K562 (cell line): Measurements from ENCODE around the gene FOSL1. TPM values are rescaled to one million over a fixed set of nuclear protein-coding genes. Genes with fewer than 3 reads are reported as not detected.

Experiments used
- ATF6 ChIP-seq: sonication (generic); formaldehyde crosslinking; IDR thresholded peaks from 2 replicates; pipeline ENCODE4 v1.4.0; 2020; ENCODE audit warnings: mild to moderate bottlenecking, missing genetic modification reagents
- BDP1 ChIP-seq: IDR thresholded peaks from 3 replicates; pipeline ENCODE4 v1.6.1; 2011; ENCODE audit not compliant: insufficient read length, insufficient read depth
- BMI1 ChIP-seq: fragments of 150-350 bp; IDR thresholded peaks from 2 replicates; pipeline ENCODE4 v1.6.1; 2014; ENCODE audit warnings: low read length
- CAMTA2 ChIP-seq: fragments of 250-450 bp; sonication (Bioruptor Pico); conservative IDR thresholded peaks from 2 replicates; pipeline ENCODE4 v1.5.1; 2022
- FOXJ2 ChIP-seq: fragments of 200-800 bp; sonication (Bioruptor generic); IDR thresholded peaks from 2 replicates; pipeline ENCODE4 v1.6.1; 2016; ENCODE audit warnings: missing genetic modification characterization, missing compliant biosample characterization
- LEF1 ChIP-seq: fragments of 450-650 bp; IDR thresholded peaks from 2 replicates; pipeline ENCODE4 v1.6.1; 2016; ENCODE audit warnings: mild to moderate bottlenecking
- MXI1 ChIP-seq: IDR thresholded peaks from 2 replicates; pipeline ENCODE4 v1.6.1; 2011; ENCODE audit warnings: low read depth, mild to moderate bottlenecking, improper control_type of control experiment, low read length
- NELFE ChIP-seq: IDR thresholded peaks from 2 replicates; pipeline ENCODE4 v1.6.1; 2011; ENCODE audit warnings: mild to moderate bottlenecking; ENCODE audit not compliant: insufficient read depth, insufficient read length
- NFIX ChIP-seq: fragments of 250-450 bp; sonication (Bioruptor Pico); IDR thresholded peaks from 2 replicates; pipeline ENCODE4 v1.4.0; 2020; ENCODE audit warnings: low read depth, mild to moderate bottlenecking, moderate library complexity
- PKNOX1 ChIP-seq: fragments of 450-650 bp; IDR thresholded peaks from 2 replicates; pipeline ENCODE4 v1.6.1; 2016
- PPARD ChIP-seq: fragments of 250-450 bp; sonication (Bioruptor Pico); IDR thresholded peaks from 2 replicates; pipeline ENCODE4 v1.8.0; 2022; ENCODE audit warnings: inconsistent platforms, mild to moderate bottlenecking, moderate library complexity
- PREB ChIP-seq: sonication (generic); formaldehyde crosslinking; IDR thresholded peaks from 2 replicates; pipeline ENCODE4 v1.8.1; 2023; ENCODE audit warnings: mild to moderate bottlenecking, missing genetic modification reagents
- RFX5 ChIP-seq: IDR thresholded peaks from 2 replicates; pipeline ENCODE4 v1.6.1; 2011; ENCODE audit warnings: low read depth, mild to moderate bottlenecking, improper control_type of control experiment, low read length
- SIN3B ChIP-seq: fragments of 450-650 bp; IDR thresholded peaks from 2 replicates; pipeline ENCODE4 v1.6.1; 2017; ENCODE audit warnings: low read depth, mild to moderate bottlenecking, moderate library complexity
- SMARCE1 ChIP-seq: fragments of 450-650 bp; IDR thresholded peaks from 2 replicates; pipeline ENCODE4 v1.7.1; 2016; ENCODE audit warnings: mild to moderate bottlenecking
- SNAPC5 ChIP-seq: fragments of 250-450 bp; sonication (Bioruptor Pico); IDR thresholded peaks from 2 replicates; pipeline ENCODE4 v1.8.0; 2021; ENCODE audit warnings: moderate library complexity, mild to moderate bottlenecking, inconsistent platforms
- TCFL5 ChIP-seq: fragments of 250-450 bp; sonication (Bioruptor Pico); conservative IDR thresholded peaks from 2 replicates; pipeline ENCODE4 v1.6.1; 2021; ENCODE audit warnings: mild to moderate bottlenecking, moderate library complexity, matching md5 sums
- ZBTB1 ChIP-seq: sonication (generic); formaldehyde crosslinking; IDR thresholded peaks from 2 replicates; pipeline ENCODE4 v1.8.1; 2023; ENCODE audit warnings: missing genetic modification reagents, low read depth, mild to moderate bottlenecking, borderline replicate concordance
- ZNF324 ChIP-seq: fragments of 250-450 bp; sonication (Bioruptor Pico); IDR thresholded peaks from 2 replicates; pipeline ENCODE4 v1.4.0; 2020; ENCODE audit warnings: mild to moderate bottlenecking
- ZNF518B ChIP-seq: fragments of 250-450 bp; sonication (Bioruptor Pico); IDR thresholded peaks from 2 replicates; pipeline ENCODE4 v1.5.0; 2021; ENCODE audit warnings: mild to moderate bottlenecking, moderate library complexity
- ZNF696 ChIP-seq: fragments of 250-450 bp; sonication (Bioruptor Pico); conservative IDR thresholded peaks from 2 replicates; pipeline ENCODE4 v1.4.0; 2020; ENCODE audit warnings: mild to moderate bottlenecking, moderate library complexity
- polyA plus RNA-seq, 8 experiments: library from polyadenylated mRNA; depleted of rRNA in 4 of 8; stranded (reverse) in 5 of 8; unstranded in 3 of 8; fragments of >200 nt; fragmentation: Nextera tagmentation in 2 of 8; fragmentation: Illumina TruSeq in 1 of 8; extraction: Ambion mirVana in 2 of 8; extraction: Trizol in 1 of 8; gene quantifications; 2 replicates each; pipeline versions ENCODE4 v1.2.1 to v1.2.3, GENCODE V29; 2011 to 2014; ENCODE audit warnings: inconsistent platforms in 1 of 8, missing spikeins in 1 of 8
- total RNA-seq, 7 experiments: library from RNA; depleted of rRNA in 6 of 7; stranded (reverse); fragments of >200 nt in 6 of 7; fragmentation: Illumina TruSeq in 2 of 7; extraction: Trizol in 2 of 7; gene quantifications; 2 replicates each; pipeline versions ENCODE4 v1.2.1 to v1.2.3, GENCODE V29; 2011 to 2021; ENCODE audit warnings: low replicate concordance in 1 of 7

Gene FOSL1
- total and polyA plus RNA-seq, 9 of the 15 experiments (the other 6 are each of a cell fraction or from before 2014, with no cell fraction given): 3.5 to 39.6 (median 10.0) TPM

- TF ChIP-seq SNAPC5: no peak
- no peak for TF ChIP-seq LEF1
- no peak for TF ChIP-seq ZBTB1 (CRISPR knock-in tag)
- TF ChIP-seq NELFE: no peak
- no peak for TF ChIP-seq ZNF518B (CRISPR knock-in tag)
- TF ChIP-seq PKNOX1: peak; percentile 16; the same call in 1 of the 2 replicates
- TF ChIP-seq SMARCE1: peak; percentile 28; the same call in 1 of the 2 replicates
- no peak for TF ChIP-seq PREB
- TF ChIP-seq CAMTA2 (CRISPR knock-in tag): 0 out of 2 replicates have a peak, but pooled peaks have one; percentile 57
- no peak for TF ChIP-seq ZNF324 (CRISPR knock-in tag)
- no peak for TF ChIP-seq BDP1
- TF ChIP-seq ZNF696 (CRISPR knock-in tag): 0 out of 2 replicates have a peak, but pooled peaks have one; percentile 50
- TF ChIP-seq RFX5: no peak
- no peak for TF ChIP-seq FOXJ2 (tag)
- TF ChIP-seq NFIX (CRISPR knock-in tag): no peak
- no peak for TF ChIP-seq SIN3B
- TF ChIP-seq PPARD: no peak
- TF ChIP-seq ATF6: no peak
- no peak for TF ChIP-seq MXI1
- no peak for TF ChIP-seq BMI1
- no peak for TF ChIP-seq TCFL5 (CRISPR knock-in tag)
Measured at GRCh38 chr11:65891219-65892136, 8.7 kb downstream of the FOSL1 start (continued).
